ENCODE results near the gene SYT5.
A peak's percentile ranks its signal among the peaks of the same experiment; 100 is the strongest.
"Not testable (repeated sequence)": the region's sequence is repeated elsewhere in the genome, so short reads cannot be mapped to it uniquely, and the experiment has no call there.

Gene SYT5

DNA sequence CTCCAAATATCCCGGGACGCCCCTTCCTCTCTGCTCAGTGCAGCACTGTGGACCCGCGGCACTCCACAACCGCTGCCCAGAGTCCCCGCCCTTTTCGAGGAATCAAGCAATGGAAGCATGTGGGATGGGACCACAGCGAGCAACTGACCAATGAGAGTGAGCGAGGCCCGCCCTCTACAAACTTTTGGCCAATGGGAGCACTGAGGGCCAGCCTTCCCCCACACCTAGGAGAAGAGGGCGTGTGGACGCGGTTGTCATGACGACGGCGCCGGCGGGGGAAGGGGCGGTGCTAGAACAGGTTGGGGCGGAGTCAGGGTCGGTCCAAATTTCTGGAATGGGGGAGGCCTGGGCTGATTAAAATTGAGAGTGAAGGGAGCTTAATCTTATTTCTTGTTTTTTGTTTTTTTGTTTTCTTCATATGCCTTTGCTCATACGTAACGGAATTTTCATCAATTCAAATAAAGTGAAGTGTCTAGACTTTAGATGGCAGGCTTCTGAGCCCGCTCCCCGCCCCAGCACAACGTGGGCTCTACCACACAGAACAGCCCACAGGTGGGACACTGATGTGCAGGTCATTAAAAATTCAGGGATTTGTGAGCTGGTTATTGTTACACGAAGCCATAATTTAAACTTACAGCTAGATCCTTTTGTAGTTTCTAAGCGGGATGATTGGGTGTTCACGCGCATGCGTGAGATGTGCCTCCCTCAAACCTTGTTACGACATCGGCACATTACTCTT, 13.4 kb downstream of the SYT5 start, which contains the start of gene DNAAF3:
TSS of gene DNAAF3 (minus strand) at position 84 of the 739 bp plus-strand sequence. CDS start 200 bp downstream, outside the sequence.
- peak; percentile 98 for DNase-seq

DNA sequence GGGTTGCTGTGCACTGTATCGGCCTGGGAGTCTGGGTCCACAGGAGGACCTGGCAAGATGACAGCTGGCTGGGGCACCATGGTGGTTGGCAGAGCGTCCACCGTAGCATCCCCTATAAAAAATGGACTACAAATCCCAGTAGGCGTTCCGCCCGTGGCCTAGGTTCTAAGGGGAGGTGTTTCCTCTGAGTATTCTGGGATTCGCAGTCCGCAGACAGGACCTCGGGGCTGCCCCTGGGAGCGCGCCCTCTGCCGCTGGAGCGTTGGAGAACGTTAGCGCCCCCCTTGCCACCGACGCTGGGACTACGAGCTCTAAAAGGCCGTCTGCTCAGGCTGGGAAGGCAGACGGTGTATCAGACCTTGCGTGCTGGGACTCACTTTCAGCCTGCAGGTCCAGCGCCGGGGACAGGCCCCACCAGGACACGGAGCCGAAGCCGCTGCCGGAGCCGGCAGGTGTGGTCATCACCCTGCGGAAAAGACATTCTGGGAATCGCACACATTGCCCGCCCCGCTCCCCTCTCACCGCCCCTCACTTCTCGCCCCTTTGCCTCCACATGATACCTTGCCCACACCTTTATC, 14.0 kb downstream of the SYT5 start:
- peak; percentile 91 for DNase-seq

DNA sequence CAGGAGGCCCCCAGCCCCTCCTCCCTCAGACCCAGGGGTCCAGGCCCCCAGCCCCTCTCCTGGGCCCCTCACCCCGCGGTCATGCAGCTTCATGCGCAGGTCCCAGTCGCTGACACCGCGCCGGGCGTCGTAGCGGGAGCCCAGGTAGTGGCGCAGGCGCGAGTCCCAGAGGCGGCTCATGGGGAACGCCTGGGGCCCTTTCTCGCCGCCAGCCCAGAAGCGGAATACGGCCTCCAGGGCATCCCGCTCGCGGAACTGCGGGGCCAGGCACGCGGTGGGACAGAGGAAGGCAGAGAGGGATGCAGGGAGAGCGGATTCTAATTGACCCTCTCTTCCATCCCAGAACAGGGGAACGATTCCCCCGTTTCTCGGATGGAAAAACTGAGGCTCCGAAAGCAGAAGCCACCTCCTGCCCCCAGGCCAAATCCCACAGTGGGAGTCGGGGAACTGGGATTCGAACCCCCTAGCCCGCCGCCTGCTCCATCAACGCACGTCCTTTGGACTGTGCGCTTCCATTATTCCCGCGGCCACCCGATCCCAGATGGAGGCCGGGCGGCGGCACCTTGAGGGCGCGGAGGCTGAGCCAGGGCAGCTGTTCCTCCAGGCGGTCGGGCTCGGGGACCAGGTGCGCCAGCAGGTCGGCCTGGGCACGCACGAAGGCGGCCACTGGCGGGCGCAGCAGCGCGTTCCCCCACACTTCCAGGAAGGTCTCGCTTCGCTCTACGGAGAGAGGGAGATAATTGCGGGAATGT, 18.3 kb downstream of the SYT5 start:
- no peak for DNase-seq

DNA sequence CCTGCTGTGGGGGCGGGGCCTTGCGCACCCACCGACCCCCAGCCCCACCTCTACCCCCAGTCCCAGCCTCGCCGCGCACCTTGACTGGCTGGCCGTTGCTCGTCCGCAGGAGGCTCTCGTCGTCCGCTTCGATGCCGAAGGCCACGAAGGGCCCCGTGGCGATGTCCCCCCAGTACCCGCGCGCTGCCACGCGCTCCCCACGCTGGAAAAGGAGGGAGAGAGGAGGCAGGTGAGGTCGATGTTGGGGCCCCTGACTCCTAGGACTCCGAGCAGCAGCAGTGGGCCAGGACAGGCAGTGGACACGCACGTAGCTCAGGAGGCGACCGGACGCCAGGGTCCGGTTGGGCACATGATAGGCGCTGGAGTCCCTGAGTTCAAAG, 19.1 kb downstream of the SYT5 start:
- DNase-seq: no peak

DNA sequence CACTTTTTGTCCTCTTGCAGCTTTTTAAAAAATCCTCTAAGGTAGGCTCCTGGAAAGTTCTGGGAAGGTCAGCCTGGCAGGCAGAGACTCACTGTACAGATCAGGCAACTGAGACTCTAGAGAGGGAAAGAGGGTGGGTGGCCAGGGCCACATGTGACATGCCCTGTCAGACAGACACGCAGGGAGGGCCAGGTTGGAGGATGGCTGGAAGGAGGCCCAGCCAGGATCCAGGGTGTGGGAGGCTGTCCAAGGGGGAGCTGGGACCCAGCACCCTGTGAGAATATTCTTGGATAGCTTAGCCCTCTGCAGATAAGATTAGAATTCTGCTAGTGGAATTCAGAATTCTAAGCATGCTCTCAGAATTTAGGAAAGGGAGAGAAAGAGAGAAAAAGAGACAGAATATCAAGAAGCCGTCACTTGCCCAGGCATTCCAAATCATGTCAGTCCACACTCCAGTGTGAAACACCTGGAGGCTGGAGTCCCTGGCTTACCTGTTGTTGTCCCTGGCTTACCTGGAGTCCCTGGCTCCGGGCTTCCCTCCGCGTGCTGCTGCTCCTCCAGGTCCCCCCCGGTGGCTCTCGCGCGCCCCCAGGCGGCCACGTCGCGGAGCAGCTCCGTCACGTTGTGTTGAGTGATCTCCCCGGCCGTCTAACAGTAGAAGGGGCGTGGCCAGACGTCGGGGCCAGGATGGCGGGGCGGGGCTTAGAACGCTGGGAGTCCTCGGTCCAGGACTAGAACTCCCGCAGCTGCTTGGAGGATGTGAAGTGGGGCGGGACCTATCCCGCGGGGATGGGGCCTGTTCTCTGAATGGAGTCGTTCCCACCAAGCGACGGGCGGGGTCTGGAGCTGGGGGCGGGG, 19.7 kb downstream of the SYT5 start:
- peak; percentile 91 for DNase-seq

DNA sequence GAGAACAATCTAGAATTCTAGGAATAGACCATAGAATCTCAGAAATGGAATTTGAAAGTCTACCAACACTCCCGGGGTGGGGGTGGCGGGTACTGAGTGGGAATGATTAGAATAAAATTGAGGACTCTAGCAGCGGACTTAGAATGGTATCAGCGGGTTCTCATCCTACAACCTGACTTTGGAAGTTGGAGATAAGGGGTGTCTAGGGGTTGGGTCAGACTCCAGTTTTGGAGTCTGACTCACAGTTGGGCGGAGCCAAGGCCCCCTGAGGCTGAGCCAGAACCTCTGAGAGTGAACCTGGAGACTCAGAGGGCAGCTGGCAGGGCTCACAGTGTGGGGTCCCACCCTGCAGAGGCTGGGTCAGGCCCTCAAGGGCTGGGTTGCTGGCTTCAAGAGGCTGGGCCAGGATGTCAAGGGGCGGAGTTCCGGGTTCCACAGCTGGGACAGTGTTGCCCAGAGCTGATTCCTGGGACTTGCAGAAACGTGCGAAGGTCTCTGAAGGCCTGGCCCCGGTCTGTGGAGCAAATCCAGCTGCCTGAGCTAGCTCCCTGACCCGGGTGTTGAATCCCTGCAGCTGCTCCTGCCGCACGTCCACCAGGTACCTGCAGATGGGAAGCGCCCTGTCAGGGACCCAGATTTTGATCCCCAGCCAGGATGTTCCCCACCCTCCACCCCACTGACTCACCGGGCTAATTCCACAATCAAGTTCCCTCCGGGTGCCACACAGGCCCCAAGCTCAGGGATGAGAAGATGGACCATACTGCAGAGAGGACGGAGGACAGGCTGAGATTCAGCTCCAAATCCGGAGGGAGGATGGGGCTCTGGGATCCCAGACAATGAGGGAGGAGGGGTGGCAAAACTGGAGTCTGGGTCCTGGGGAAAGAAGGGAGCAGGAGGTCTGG, 21.0 kb downstream of the SYT5 start:
- no peak for DNase-seq

DNA sequence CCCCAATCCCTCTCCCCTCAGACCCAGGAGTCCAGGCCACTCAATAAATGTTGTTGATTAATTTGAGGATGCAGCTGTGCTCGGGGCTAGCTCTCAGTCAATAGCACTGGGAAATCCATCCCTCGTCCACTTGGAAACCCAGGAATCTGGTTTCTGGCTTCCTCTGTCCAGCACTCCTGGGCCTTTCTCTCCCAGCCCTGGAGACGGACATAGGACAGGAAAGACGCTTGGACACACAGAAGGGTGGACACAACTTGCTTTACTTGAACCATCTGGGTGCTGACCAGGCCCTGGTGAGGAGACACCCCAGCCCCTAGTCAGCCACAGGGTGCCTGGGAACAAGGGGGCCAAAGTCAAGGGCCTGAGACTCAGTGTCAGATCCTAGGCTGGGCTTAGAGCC, 21.7 kb downstream of the SYT5 start:
- no peak for DNase-seq

DNA sequence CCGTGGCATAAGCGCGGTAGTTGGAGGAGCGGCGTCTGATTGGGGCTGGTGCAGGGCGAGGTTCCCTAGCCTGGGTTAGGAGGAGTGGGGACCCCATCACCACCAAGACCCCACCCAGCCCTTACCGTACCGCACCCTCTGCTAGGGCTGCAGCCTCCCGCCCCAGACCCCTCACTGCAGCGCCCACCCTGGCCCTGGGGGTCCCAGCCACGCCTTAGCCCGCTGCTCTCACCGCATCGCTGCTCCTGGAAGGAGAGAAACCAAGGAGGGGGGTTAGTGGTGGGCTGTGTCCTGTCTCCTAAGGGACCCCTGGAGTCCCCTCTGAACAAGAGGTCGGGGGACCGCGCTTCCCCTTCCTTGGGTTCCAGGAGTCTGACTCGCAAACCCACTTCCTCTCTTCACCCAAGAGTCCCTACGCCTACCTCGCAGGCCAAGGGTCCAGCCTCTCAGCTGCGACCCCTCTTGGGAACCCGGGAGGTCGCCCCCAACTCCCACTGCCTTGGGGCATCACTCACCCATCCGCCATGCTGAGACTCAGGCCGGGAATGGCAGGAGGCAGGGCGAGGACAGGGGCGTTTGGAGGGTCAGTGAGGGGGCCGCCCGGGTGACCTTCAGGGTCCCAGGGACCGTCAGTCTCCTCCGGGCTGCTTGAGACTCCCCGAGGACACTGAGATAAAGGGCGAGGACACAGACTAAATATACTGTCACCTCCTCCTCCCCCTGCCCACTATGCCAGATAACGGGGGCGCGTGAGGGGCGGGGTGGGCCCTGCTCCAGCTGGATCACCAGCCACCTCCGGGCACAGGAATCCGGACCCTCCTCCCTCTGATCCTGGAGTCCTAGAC, 22.8 kb downstream of the SYT5 start, which contains the start of gene TNNI3:
TSS of gene TNNI3 (minus strand) at position 669 of the 845 bp plus-strand sequence. CDS start at position 526, 143 bp downstream.
- no peak for DNase-seq

DNA sequence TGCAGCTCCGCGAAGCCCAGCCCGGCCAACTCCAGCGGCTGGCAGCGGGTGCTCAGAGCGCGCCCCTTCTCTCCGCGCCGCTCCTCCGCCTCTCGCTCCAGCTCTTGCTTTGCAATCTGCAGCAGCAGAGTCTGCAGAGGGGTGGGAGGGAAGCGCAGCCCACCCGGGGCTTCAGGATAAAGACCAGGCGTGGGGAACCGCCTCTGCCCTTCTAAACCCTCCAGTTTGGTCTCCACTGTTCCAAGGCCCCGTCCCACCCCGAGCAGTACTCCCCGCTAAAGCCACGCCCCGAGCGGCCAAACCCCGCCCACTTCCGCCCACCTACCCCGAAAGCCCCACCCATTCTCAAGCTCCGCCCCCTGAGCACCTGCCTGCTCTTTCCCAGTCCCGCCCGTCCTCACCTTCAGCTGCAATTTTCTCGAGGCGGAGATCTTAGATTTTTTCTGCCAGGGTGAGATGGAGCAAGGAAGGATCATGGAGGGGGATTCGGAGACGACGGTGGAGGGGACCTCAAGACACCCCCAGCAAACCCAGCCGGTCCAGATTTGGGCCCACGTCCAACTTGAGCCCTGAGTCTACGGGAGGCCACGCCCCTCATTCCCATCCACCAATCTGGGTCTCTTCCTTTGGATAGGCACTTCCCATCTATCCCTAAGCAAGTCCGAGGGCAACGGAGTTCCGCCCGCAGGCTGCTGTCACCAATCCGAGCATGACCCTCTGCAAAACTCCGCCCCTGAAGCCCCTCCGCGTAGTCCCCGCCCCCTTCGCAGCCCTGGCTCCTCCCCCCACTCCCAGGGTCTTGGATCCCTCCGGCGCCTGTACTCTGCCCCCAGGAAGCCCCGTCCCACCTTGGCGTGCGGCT, 23.7 kb downstream of the SYT5 start:
- peak; percentile 80 for DNase-seq

DNA sequence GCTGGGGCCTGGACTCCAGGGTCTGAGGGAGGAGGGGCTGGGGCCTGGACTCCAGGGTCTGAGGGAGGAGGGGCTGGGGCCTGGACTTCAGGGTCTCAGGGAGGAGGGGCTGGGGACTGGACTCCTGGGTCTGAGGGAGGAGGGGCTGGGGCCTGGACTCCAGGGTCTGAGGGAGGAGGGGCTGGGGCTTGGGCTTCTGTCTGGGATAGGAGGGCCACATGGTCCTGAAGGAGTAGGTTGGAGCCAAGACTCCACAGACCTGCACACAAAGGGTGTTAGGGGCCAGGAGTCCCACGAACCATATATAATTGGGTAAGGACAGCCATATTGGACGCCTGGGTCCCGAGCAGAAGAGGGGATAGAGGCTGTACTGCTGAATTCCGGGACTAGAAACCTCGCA, 24.3 kb downstream of the SYT5 start:
- DNase-seq: not testable (repeated sequence)

DNA sequence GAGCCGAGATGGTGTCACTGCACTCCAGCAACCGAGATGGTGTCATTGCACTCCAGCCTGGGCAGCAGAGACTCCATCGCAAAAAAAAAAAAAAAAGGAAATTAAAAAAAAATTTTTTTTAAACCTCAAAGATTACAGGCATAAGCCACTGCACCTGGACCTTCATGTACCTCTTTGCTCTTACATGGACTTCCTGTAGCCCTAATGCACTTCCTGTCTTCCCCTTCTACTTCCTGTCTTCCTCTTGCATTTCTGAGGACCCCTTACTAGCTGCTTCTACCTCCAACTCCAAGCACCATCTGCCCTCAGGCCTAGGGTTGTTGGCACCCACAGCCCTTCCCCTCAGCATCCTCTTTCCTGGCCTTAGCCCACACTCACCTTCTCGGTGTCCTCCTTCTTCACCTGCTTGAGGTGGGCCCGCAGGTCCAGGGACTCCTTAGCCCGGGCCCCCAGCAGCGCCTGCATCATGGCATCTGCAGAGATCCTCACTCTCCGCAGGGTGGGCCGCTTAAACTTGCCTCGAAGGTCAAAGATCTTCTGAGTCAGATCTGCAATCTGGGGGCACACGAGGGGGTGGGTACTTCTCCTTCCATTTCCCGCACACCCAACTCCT, 26.3 kb downstream of the SYT5 start:
- no peak for DNase-seq

DNA sequence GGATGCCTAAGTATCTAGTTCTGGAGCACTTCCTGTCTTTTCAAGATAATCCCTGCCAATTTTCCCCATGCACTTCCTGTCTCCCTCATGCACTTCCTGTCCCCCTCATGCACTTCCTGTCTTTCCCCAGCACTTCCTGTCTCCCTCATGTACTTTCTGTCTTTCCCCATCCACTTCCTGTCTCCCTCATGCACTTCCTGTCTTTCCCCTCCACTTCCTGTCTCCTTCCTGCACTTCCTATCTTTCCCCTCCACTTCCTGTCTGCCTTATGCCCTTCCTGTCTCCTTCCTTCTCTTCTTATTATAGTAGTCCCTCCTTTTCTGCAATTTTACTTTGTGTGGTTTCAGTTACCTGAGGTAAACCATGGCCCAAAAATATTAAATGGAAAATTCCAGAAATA, 28.1 kb downstream of the SYT5 start:
- DNase-seq: no peak

DNA sequence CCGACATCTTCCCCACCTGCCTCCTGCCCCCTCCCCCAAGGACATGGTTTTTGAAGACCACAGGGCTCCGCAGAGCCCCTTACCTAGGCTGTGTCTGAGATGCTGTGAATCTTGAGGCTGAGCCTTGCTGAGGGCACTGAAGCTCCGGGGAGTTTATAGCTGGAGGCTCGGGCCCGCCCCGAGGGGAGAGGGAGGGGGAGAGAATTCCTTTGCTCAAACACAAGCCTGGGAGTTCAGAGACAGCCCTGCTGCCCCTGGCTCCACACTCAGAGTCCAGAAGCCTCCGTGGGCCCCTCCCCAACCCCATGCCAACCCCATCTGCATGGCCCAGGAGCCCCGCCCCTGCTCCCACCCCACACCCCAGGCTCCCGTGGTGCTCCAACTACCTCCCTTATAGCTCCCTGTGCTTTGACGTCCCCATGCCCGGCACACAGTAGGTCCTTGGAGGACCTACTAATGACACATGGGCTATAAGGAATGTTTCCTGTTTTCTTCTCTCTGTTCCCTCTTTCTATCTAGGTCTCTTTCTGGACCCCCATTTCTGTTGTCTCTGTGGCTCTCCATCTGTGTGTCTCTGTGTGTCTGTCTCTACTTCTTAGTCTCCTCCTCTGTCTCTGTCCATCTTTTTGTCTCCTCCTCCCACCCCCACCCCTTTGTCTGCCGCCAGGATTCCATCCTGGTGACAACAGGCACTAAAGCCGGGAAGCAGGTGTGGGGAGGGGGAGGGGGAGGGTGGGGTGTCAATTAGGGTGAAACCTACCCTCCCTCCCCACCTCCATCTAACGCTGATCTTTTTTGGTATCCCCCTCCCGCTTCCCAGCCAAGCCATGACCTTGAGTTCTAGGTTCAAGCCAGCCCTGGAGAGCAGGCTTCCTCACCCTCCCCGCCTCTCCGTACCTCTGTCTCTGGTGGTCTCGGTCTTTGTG, 30.7 kb downstream of the SYT5 start, which contains the start of gene TNNT1:
TSS of gene TNNT1 (minus strand) at position 129 of the 926 bp plus-strand sequence. CDS start 2,049 bp downstream, outside the sequence.
- DNase-seq: no peak

DNA sequence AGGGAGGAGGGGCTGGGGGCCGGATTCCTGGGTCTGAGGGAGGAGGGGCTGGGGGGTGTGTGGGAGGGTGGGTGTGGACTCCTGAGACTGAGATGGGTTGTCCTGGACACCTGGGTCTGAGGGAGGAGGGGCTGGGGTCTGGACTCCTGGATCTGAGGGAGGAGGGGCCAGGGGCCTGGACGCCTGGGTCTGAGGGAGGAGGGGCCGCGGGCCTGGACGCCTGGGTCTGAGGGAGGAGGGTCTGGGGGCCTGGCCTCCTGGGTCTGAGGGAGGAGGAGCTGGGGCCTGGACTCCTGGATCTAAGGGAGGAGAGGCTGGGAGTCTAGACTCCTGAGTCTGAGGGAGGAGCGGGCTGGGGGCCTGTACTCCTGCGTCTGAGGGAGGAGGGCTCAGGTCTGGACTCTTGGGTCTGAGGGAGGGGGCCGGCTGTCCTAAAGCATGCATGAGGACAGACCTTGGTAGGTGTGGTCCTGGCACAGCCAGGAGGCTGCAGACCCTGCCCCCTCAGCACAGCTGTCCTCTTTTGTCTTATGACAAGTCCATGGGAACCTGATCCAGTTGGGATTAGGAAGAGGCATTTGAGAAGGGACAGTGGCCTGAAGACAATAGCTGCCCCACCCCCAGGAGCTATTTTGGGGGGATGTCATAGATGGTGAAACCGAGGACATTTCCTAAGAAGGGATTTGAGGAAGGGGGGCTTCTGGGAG, 32.4 kb downstream of the SYT5 start:
- no peak for DNase-seq

DNA sequence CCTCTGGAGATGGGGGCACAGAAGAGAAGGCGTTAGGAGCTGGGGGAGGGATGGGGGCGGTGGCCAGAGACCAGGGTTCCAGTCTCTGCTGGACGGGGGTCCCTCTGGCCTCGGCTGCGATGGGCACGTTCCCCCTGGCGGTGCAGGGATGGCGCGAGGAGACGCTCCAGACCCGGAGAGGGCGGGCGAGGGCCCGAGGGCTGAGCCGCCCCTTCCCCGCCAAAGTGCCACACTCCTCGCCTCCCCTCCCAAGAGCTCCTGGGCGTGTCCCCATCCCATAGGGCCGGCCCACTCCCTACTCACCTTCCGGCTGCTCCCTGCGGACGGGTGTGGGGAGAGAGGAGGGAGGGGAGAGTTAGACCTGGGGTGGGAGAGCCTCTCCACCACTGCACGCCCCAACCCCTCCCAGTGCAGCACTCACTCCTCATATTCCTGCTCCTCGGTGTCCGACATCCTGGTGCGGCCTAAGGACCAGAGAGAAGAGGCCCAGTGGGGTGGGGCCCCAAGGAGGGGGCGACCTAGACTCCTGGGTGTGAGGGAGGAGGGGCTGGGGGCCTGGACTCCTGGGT, 33.3 kb downstream of the SYT5 start:
- no peak for DNase-seq

DNA sequence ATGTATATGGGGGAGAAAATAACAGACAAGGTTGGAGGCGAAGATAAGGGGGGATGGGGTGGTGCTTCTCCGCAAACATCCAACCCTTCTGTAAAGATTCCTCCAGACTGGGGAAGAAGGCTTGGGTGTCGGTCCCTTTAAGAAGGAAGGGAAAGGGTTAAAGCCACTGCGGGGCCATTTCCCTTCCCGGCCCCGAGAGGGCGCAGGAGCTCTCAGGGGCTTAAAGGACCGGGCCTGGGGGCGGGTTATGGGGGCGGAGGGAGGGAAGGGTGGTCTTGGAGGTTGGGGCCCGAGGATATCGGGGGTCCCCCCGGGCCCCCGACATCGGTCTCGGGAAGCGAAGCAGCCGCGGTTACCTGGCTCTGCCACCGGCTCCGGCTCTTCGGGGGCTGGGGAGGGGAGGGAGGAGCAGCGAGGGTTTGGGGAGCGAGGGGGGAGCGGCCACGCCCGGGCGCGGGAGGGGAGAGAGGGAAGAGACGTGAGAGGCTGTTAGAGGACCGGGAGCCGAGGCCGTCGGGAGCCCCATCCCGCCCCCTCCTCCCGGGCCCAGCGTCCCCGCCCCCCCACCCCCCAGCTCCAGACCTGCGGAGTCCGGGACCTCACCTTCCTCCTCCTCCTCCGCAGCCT, 33.9 kb downstream of the SYT5 start:
- no peak for DNase-seq

Measured in eye (tissue), 1 donor.